MCF 10A (cell line): ENCODE measurements around the gene SLC9A3. TPM values are rescaled to one million over a fixed set of nuclear protein-coding genes. Genes with fewer than 3 reads are reported as not detected.

Experiments used
- BruUV-seq: library from RNA; stranded (reverse); fragments of 400-500 nt; replicated peaks from 2 replicates; lab custom pipeline; 2021; lab: Mats Ljungman, UMichigan
- CTCF ChIA-PET: fragments of 300-600 bp; sonication (Branson Sonifier 250); formaldehyde crosslinking; extraction: SDS; loops from one replicate; lab custom pipeline; 2021; ENCODE audit warnings: antibody characterized with exemption, inconsistent platforms; lab: Yijun Ruan, JAX
- POLR2A ChIA-PET: fragments of 300-600, 350-650 bp; sonication (Branson Sonifier 250); formaldehyde crosslinking; extraction: SDS; loops from one replicate; lab custom pipeline; 2020; ENCODE audit warnings: antibody characterized with exemption, inconsistent platforms; lab: Yijun Ruan, JAX
- DNase-seq: peaks from one replicate; pipeline ENCODE4 v3.0.0-alpha.2; 2018; ENCODE audit not compliant: unreplicated experiment
- H3K27ac Mint-ChIP-seq: one replicate; pipeline ENCODE4 v1.8.0; 2022; ENCODE audit warnings: mild to moderate bottlenecking, low read depth, mixed read lengths; ENCODE audit not compliant: unreplicated experiment
- H3K27me3 Mint-ChIP-seq: one replicate; pipeline ENCODE4 v1.8.0; 2022; ENCODE audit warnings: mixed read lengths; ENCODE audit not compliant: insufficient read depth, unreplicated experiment
- H3K36me3 Mint-ChIP-seq: one replicate; pipeline ENCODE4 v1.8.0; 2022; ENCODE audit warnings: mild to moderate bottlenecking, moderate library complexity, mixed read lengths; ENCODE audit not compliant: insufficient read depth, unreplicated experiment
- H3K4me1 Mint-ChIP-seq: one replicate; pipeline ENCODE4 v1.8.0; 2022; ENCODE audit warnings: mixed read lengths; ENCODE audit not compliant: insufficient read depth, unreplicated experiment
- H3K4me3 Mint-ChIP-seq: one replicate; pipeline ENCODE4 v1.8.0; 2022; ENCODE audit warnings: mild to moderate bottlenecking, moderate library complexity, mixed read lengths; ENCODE audit not compliant: unreplicated experiment
- H3K9me3 Mint-ChIP-seq: one replicate; pipeline ENCODE4 v1.8.0; 2022; ENCODE audit warnings: mixed read lengths; ENCODE audit not compliant: unreplicated experiment
- intact Hi-C: fragments of 100-400 bp; cut with micrococcal nuclease; formaldehyde crosslinking; loops from 2 replicates; pipeline ENCODE4 v1.14.1; 2022
- total RNA-seq: library from RNA; stranded (reverse); gene quantifications from 2 replicates; pipeline ENCODE4 v1.2.3, GENCODE V29; 2022
- TF ChIP-seq, protein P1 (sequence below): fragments of 200-600 bp; IDR thresholded peaks from one replicate; pipeline ENCODE4 v1.8.0; 2022; ENCODE audit warnings: antibody characterized with exemption, mild to moderate bottlenecking; ENCODE audit not compliant: unreplicated experiment

Gene SLC9A3
- total RNA-seq, 1 experiment from 2014 or later: 1.0 TPM

DNA sequence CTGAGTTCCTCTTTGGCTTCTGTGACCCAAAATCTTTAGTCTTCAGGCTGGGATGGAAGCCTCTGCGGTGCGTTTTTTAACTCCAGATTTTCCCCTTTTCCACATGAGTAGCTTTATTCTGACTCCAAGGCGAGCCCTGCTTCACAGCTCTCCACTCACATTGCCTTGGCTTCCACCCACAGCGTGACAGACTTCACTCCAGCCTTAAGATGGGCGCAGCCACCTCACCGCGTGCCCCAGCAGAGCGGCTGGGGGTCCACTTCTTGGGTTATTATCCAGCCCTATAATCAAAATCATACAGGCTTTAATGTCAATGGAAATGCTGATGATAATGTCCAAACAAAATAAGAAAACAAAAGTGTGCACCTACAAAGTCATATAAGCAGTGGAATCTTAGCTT, 80.0 kb downstream of the SLC9A3 start:
- CTCF ChIA-PET: interaction anchor here (0.9 to 1.0 kb wide), 2 partner anchors 13 to 32 kb away, joined by 3 read pairs; no protein-coding TSS in a partner anchor
- H3K27ac Mint-ChIP-seq: no peak overlapping the region
- TF ChIP-seq, protein P1, sequence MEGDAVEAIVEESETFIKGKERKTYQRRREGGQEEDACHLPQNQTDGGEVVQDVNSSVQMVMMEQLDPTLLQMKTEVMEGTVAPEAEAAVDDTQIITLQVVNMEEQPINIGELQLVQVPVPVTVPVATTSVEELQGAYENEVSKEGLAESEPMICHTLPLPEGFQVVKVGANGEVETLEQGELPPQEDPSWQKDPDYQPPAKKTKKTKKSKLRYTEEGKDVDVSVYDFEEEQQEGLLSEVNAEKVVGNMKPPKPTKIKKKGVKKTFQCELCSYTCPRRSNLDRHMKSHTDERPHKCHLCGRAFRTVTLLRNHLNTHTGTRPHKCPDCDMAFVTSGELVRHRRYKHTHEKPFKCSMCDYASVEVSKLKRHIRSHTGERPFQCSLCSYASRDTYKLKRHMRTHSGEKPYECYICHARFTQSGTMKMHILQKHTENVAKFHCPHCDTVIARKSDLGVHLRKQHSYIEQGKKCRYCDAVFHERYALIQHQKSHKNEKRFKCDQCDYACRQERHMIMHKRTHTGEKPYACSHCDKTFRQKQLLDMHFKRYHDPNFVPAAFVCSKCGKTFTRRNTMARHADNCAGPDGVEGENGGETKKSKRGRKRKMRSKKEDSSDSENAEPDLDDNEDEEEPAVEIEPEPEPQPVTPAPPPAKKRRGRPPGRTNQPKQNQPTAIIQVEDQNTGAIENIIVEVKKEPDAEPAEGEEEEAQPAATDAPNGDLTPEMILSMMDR: no peak
- BruUV-seq: no TSS peak
- no peaks in the 10 kb centered on the region for H3K9me3 Mint-ChIP-seq
- no peak for DNase-seq
- peaks cover 21% of the 10 kb centered on the region for H3K4me1 Mint-ChIP-seq
- peaks cover 33% of the 10 kb centered on the region for H3K36me3 Mint-ChIP-seq
- POLR2A ChIA-PET: interaction anchor here (0.6 to 1.1 kb wide), 7 partner anchors 14 to 226 kb away, joined by 3 to 4 read pairs (median 3); partner anchors contain the start of genes PDCD6 and SDHA
- no peaks in the 10 kb centered on the region for H3K27me3 Mint-ChIP-seq
- intact Hi-C loops: loop anchor here (10.0 kb wide), 1 partner anchor 461 kb away; no protein-coding TSS in a partner anchor
- peak overlapping the region; percentile 91 for H3K4me3 Mint-ChIP-seq

DNA sequence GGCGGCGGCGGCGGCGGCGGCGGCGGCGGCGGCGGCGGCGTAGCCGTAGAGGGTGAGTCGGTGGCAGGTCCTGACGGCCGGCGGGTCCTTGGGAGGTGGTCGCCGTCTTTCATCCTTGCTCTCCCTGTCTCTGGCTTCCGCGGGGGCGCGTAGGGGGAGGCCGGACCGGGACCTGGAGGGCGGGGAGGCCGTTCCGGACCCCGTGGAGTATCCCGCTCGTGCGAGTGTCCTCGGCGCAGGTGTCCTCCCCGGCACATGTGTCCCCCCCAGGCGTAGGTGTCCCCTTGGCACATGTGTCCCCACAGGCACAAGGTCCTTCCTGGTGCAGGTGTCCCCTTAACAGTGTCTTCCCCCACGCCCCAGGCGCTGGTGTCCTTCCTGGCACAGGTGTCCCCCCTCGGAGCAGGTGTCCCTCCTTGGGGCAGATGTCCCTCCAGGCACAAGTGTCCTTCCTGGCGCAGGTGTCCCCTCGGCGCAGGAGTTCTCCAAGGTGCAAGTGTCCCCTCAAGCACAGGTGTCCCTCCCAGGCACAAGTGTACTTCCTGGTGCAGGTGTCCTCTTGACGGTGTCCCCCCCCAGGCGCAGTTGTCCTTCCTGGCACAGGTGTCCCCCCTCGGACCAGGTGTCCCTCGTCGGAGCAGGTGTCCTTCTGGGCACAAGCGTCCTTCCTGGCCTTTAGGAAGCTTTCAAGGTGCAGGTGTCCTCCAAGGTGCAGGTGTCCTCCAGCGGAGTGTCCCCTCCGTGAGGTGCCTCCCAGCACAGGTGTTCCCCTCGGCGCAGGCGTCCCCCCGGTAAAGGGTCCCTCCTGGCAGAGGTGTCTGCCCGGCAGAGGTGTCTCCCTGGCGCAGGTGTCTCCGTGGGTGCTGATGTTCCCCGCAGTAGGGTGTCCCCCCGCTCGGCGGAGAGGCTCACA, 80.8 kb downstream of the SLC9A3 start:
- Mint-ChIP-seq H3K27ac (peak overlapping the region; percentile 80), H3K4me3 (peak overlapping the region; percentile 91), H3K36me3 (peaks cover 26% of the 10 kb centered on the region), H3K4me1 (peaks cover 17% of the 10 kb centered on the region), H3K27me3 (no peaks in the 10 kb centered on the region), H3K9me3 (no peaks in the 10 kb centered on the region)
- ChIA-PET POLR2A (interaction anchor here (0.6 to 1.7 kb wide), 10 partner anchors 8 to 197 kb away, joined by 3 to 13 read pairs (median 4); partner anchors contain the start of gene PDCD6), CTCF (interaction anchor here (0.9 to 1.0 kb wide), 2 partner anchors 12 to 32 kb away, joined by 3 read pairs; no protein-coding TSS in a partner anchor)
- no TSS peak for BruUV-seq
- intact Hi-C loops: loop anchor here (10.0 kb wide), 1 partner anchor 461 kb away; no protein-coding TSS in a partner anchor
- DNase-seq: no peak
- TF ChIP-seq, protein P1: no peak

DNA sequence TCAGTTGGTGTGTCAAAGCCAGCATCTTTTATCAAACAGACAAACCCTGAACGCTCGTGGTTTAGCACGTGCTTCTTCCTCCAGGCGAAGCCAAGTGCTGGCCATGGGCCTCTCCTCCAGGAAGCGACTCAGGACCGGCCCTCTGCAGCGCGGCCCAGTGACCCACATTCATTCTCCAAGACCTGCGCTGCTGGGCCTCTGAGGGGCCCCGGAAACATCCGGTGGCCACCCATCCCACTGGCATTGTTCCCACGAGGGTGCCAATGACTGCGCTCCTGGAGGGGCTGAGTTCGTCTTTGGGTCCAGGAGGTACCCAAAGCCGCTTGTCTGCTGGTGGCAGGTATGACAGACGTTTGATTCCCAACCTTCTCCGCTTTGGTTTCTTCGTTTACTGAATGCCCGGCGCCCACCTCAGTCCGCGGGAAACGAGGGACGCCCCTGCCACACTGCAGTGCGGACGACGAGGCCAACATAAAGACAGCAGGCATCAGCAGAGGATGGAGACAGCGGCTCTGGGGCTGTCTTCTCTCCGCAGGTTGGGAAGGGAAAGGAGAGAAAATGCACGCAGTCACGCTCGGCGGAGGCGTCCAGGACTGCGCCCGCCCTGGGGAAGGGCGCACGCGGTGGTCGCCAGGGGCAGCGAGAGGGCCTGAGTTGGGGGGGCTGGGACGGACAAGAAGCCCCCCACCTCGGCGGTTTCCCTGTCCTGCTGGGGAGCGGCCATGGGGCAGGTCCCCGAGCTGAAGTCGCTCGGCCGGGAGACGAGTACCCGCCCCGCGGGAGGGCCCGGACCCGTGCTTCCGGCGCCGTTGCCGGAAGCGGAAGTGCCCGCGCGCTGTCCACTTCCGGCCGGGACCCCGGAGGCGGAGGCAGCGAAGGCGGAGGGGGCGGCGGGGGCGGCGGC, 81.7 kb downstream of the SLC9A3 start, which contains the start of gene EXOC3:
Gene EXOC3 (plus strand): TSS at position 842 of the 904 bp plus-strand sequence. CDS start 3,030 bp downstream, outside the sequence.
- Mint-ChIP-seq H3K4me1 (peaks cover 15% of the 10 kb centered on the region), H3K27ac (peak within 1 kb of the TSS; percentile 80), H3K36me3 (peaks cover 21% of the 10 kb centered on the region), H3K4me3 (peak within 1 kb of the TSS; percentile 91), H3K9me3 (no peaks in the 10 kb centered on the region), H3K27me3 (no peaks in the 10 kb centered on the region)
- TF ChIP-seq, protein P1: no peak
- TSS peak; percentile 76 for BruUV-seq
- intact Hi-C loops: loop anchor here (10.0 kb wide), 1 partner anchor 462 kb away; no protein-coding TSS in a partner anchor
- peak; percentile 64 for DNase-seq
- CTCF ChIA-PET: interaction anchor here (0.7 kb wide), 1 partner anchor 125 kb away, joined by 3 read pairs; no protein-coding TSS in a partner anchor
- POLR2A ChIA-PET: interaction anchor here (0.6 to 1.7 kb wide), 9 partner anchors 9 to 198 kb away, joined by 3 to 13 read pairs (median 5); partner anchors contain the start of gene PDCD6
